ENCODE data around the gene NBAS.
"Not testable (repeated sequence)": the region's sequence is repeated elsewhere in the genome, so short reads cannot be mapped to it uniquely, and the experiment has no call there.

NBAS gene

GRCh38 chr2:15410884-15411283 is 150.2 kb downstream of the NBAS start (continued):
- TF ChIP-seq PRDM2 (tag by site-specific recombination; IDR thresholded peaks at IDR 0.05; ENCODE audit: borderline replicate concordance) (no peak), ZNF223 (tag by site-specific recombination; IDR thresholded peaks at IDR 0.05) (no peak), ZNF324 (tag by site-specific recombination; IDR thresholded peaks at IDR 0.05) (no peak), GLI2 (tag by site-specific recombination; IDR thresholded peaks at IDR 0.05; ENCODE audit: borderline replicate concordance, low read depth) (no peak), ZEB2 (tag by site-specific recombination; IDR thresholded peaks at IDR 0.05) (no peak), ZNF701 (tag by site-specific recombination; IDR thresholded peaks at IDR 0.05) (no peak), ZNF670 (tag by site-specific recombination; IDR thresholded peaks at IDR 0.05; ENCODE audit: low read depth) (no peak)

GRCh38 chr2:15408759-15409158 is 152.4 kb downstream of the NBAS start:
- TF ChIP-seq KLF17 (tag by site-specific recombination; IDR thresholded peaks at IDR 0.05): no peak
- no peak for TF ChIP-seq ZNF146 (tag by site-specific recombination; IDR thresholded peaks at IDR 0.05)
- no peak for TF ChIP-seq ZNF175 (tag by site-specific recombination; IDR thresholded peaks at IDR 0.05)
- TF ChIP-seq ZSCAN30 (tag by site-specific recombination; IDR thresholded peaks at IDR 0.05): no peak
- no peak for TF ChIP-seq ZSCAN23 (tag by site-specific recombination; IDR thresholded peaks at IDR 0.05)
- ChIA-PET POLR2A (no interaction called here), CTCF (no interaction called here)
- H3K4me1 ChIP-seq (ENCODE audit: control insufficient read depth, insufficient read depth, low read length): no peaks in the 10 kb centered on the region
- H3K36me3 ChIP-seq (ENCODE audit: control insufficient read depth in 2 of 2, insufficient read depth in 1 of 2, low read length in 2 of 2): no peaks in the 10 kb centered on the region
- H3K9me3 ChIP-seq (ENCODE audit: control insufficient read depth, insufficient read depth, low read depth, low read length): no peaks in the 10 kb centered on the region
- no peak overlapping the region for H3K4me3 ChIP-seq (ENCODE audit: low read depth, low read length)
- H3K27ac ChIP-seq (ENCODE audit: extremely low read depth, low read depth, low read length): no peak overlapping the region

- no peaks in the 10 kb centered on the region for H3K36me3 ChIP-seq (ENCODE audit: control insufficient read depth in 2 of 2, insufficient read depth in 1 of 2, low read length in 2 of 2)
- no peaks in the 10 kb centered on the region for H3K4me1 ChIP-seq (ENCODE audit: control insufficient read depth, insufficient read depth, low read length)
- no peak overlapping the region for H3K4me3 ChIP-seq (ENCODE audit: low read depth, low read length)
- H3K9me3 ChIP-seq (ENCODE audit: control insufficient read depth, insufficient read depth, low read depth, low read length): no peaks in the 10 kb centered on the region
- CTCF ChIA-PET: no interaction called here
- POLR2A ChIA-PET: no interaction called here
- TF ChIP-seq ZNF544 (tag by site-specific recombination; IDR thresholded peaks at IDR 0.05) (no peak), SP7 (tag by site-specific recombination; IDR thresholded peaks at IDR 0.05) (no peak), HOXD13 (CRISPR knock-in tag; IDR thresholded peaks at IDR 0.05; ENCODE audit: borderline replicate concordance) (no peak), ZSCAN23 (tag by site-specific recombination; IDR thresholded peaks at IDR 0.05) (no peak), ZBTB10 (tag by site-specific recombination; IDR thresholded peaks at IDR 0.05) (no peak), ZNF664 (tag by site-specific recombination; IDR thresholded peaks at IDR 0.05) (no peak)
- no peak overlapping the region for H3K27ac ChIP-seq (ENCODE audit: extremely low read depth, low read depth, low read length)
These were observed 153.5 kb downstream of the NBAS start for GRCh38 chr2:15407666-15408065.

- H3K36me3 ChIP-seq (ENCODE audit: control insufficient read depth in 2 of 2, insufficient read depth in 1 of 2, low read length in 2 of 2); H3K27ac ChIP-seq (ENCODE audit: extremely low read depth, low read depth, low read length); H3K4me3 ChIP-seq (ENCODE audit: low read depth, low read length); H3K4me1 ChIP-seq (ENCODE audit: control insufficient read depth, insufficient read depth, low read length); H3K9me3 ChIP-seq (ENCODE audit: control insufficient read depth, insufficient read depth, low read depth, low read length); POLR2A ChIA-PET: not testable (repeated sequence)
- CTCF ChIA-PET: interaction anchor here (0.7 kb wide), 1 partner anchor 998 kb away, joined by 3 read pairs; no protein-coding TSS in a partner anchor
These were observed 156.6 kb downstream of the NBAS start for GRCh38 chr2:15404511-15404910.
